GM21447 (cell line): ENCODE results near the gene CREBBP.

ENCODE experiments used
- ATAC-seq: cut with Tn5 transposase; IDR thresholded peaks from one replicate; pipeline ENCODE4 v1.9.1; 2021; ENCODE audit not compliant: unreplicated experiment

Gene CREBBP

DNA sequence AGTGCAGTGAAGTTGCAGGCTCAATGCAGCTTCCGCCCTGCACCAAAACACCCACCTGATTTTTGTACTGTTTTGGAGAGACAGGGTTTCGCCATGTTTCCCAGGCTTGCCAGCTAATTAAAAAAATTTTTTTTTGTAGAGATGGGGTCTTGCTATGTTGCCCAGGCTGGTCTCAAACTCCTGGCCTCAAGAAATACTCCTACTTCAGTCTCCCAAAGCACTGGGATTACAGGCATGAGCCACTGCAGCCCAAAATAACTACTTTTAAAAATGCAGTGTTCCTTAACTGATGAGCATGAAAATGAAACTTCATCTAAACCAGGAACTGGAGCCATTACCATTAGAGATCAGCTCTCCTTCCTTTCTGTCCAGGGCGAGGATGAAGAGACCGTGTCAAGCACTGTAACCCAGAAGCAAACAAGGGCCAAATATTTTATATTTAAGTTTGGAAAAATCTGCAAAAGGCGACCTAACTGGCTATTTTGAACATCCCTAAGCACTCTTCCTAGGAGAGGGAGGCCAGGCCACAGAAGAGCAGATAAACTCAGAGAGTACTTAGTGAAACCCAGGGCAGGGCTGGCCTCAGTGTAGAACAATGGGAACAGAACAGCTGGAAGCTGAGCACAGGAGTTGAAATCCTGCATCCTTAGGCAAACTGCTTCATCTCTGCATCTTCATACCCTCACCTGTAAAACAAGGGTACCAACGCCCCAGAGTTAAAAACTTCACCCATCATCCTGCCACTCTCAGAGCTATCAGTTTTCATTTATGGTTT lies 24.0 kb downstream of the CREBBP start:
- ATAC-seq, result no peak

DNA sequence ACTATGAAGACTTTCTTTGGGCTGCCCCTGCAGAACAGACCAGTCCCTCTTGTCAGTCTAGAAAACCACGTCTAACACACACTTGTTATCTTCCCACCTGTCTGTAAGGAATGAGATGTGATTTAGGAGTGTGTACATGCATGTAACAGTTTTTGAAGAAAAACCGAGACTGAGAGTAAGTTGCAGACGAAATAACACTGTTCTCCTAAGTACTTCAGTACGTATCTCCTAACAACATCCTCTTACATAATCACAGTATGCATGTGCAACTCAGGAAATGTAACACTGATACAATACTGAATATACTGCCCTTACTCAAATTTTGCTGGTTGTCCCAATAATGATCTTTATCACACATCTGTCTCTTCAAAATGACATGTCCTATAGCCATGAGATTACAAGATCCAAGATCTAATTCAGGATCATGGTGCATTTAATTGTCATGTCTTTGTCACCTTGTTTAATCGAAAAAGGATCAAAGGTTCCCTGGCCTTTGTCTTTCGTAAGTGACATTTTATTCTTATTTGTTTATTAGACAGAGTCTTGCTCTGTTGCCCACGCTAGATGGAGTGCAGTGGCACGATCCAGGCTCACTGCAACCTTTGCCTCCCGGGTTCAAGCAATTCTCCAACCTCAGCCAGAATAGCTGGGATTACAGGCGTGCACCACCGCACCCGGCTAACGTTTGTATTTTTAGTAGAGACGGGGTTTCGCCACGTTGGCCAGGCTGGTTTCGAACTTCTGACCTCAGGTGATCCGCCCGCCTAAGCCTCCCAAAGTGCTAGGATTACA lies 25.6 kb downstream of the CREBBP start:
- no peak for ATAC-seq

DNA sequence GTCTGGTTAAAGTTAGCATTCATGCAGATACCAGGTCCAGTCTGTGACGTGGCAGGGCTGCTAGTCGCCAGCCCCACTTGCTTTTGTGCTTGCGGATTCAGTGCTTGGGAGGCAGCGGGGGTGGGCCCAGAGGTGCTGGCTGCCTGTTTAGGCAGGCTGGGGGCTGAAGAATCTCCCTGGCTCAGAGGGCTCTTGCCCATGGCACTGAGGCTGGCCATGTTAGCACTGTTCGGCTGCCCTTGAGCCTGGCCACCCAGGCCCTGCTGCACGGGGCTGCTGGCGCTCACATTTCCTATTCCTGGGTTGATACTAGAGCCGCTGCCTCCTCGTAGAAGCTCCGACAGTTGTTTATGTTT lies 30.0 kb downstream of the CREBBP start:
- no peak for ATAC-seq

DNA sequence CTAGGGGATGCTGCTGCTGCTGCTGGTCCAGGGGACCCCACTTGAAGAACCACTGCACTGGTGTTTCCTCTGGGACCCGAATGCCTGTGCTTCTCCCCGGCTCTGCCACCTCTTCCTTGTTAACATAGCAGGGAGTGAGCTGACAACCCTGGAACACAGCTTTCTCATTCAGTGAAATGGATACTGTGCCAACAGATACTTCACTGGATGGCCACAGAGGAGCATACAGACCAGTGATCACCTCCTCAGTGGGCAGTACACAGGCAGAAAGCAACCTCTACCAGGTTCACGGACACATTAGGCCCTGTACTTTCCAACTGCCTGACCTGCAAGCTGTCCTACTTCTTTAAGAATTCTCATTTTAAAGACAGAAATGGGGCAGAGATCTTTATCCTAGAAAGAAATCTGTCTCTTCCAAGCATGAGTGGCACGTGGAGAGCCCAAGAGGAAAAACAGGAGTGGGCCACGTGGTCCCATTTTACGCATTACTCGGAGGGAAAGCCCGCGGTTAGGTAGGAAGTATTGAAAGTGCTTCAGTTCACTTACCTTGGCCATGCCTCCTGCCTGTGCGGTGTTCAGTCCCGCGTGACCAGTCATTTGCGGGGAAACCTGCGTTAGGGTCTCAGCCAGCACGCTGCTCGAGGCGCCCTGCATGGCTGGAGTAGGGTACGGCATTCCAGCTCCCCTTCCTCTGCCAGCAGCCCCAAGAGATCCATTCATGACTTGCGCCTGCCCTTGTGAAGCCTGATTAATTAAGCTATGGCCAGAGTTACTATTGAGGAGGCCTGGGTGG lies 30.6 kb downstream of the CREBBP start:
- ATAC-seq, result no peak

DNA sequence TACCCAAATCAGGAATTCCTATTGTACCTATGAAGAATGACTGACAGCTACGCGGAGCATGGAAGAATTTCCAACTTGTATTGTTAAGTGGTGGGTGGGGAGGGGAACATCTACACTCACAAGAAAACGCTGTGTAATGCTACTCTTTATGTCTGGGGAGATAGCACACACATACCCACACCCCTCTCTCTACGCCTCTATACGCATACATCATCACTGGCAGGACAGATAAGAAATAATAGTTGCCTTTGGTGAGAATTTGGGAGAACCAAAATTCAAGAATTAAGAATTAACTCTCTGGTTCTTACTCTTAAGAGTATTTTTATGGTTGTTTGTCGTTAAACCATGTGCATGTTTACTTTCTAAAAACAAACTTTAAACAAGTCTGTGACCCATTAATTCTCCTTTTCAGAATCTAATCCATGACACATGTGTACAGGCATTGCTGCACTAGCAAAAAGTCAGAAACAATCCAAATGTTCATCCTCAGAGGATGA lies 33.9 kb downstream of the CREBBP start:
- no peak for ATAC-seq

DNA sequence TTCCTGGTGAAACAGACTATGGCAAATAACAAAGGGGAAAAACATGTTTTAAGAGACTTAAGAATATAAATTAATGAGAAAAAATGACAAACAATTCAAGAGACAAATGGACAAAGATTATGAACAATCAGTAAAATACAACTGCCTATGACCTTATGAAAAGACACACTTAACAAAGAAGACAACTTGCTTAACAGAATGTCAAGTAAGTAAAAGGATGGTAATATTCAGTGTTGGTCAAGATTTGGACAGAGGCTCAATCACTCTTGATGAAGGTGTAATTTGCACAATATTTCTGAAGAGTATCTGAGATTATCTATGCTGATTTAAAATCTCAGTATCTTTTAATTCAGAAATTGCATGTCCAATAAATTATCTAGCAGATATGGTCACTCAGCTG lies 34.4 kb downstream of the CREBBP start:
- no peak for ATAC-seq

DNA sequence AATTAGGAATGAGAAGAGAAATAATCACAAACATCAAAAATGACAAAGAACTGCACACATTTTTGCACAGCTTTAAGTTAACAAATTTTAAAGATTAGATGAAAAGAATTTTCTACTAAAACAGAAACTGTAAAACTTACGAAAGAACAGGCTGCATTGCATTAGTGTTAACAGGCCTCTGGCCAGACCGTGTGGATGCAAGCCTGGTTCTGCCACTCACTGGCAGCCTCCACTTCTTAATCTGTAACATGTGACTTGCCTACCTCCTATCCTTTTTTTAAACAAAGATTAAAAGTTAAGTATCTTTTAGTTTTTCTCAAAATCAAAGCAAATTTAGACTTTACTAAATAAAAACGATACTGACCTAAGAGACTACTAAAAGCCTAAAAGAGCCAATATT lies 37.5 kb downstream of the CREBBP start:
- no peak for ATAC-seq

DNA sequence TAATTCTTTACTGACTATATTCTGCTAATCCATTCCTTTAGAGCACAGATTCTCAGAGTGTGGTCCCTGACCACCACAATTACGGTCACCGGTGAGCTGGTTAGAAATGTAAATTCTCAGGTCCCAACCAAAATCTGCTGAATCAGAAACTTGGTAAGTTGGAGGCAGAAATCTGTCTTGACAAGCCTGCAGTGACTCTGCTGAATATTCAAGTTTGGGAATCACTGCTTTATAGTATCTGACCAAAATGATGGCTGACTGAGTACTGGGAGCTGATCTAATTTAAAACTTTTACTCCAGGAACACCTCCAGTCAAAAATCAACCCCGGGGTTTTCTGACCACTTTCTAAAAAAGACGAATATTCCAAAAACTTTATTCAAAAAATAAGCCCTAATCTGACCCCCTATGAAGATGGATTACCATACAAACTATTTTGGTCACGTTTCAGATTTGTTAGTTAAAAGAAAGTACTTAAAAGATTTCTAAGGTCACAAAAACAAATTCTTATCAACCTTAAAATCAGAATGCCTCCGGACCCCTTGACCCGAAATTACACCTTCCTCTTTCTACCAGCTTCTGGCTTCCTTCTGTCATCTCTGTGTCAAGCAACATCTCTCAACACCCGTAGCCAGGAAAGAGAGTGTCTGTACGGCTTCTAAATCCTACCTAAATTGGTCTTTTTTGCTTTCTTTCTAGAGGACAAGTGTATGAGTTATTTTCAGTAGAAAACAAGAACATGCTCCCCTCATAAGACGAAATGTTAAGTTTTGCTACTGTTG lies 38.6 kb downstream of the CREBBP start:
- ATAC-seq, result no peak

DNA sequence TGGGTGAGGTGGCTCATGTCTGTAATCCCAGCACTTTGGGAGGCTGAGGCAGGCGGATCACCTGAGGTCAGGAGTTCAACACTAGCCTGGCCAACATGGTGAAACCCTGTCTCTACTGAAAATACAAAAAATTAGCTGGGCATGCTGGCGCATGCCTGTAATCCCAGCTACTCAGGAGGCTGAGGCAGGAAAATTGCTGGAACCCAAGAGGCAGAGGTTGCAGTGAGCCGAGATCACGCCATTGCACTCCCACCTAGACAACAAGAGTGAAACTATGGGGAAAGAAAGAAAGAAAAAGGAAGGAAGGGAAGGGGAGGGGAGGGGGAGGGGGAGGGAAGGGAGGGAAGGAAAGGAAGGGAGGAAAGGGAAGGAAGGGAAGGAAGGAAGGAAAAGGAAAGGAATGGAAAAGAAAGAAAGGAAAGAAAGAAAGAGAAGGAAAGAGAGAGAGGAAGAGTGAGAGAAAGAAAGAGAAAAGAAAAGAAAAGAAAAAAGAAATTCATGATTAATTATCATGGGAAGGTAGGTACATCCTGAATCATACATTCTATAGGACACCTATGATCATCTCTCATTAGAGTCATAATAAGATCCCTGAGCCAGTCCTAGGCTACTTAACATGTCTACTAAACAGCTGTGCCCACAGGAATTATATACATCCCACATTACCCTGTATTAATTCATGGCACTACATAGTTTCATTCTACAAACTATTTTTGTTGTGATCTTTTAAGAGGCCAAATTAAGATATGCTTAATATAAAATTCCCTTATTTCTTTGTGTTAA lies 40.9 kb downstream of the CREBBP start:
- no peak for ATAC-seq

DNA sequence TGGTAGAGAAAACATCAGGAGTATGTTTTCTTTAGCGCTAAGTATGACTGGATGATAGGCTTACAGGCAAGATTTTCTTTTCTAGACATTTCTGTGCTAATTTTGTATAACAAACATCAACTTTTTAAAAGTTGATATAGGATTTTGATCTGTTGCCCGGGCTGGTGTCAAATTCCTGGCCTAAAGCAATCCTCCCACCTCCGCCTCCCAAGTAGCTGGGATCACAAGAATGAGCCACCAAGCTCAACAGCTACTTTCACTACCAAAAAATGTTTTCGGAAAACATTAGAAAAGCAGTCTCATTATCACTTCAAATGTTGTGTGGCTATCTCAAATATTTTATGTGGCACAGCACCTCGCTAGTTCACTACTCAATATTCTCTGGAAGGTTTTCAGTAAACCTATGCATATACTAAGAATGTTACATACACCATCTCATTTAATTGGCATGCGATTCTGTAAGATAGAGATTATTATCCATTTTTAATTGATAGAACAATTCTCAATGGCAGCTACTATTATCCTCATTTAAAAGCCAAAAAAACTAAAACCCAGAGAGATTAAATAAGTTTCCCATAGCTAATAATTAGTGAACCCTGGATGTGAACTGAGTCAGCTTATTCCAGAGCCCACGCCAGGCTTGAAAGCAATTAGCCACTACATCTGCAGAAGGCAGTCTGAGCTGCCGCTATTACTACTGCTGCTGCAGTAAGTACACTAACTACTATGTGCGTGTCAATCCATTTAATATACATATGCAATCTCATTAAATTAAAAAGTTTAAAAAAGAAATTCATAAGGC lies 41.7 kb downstream of the CREBBP start:
- ATAC-seq, result no peak

DNA sequence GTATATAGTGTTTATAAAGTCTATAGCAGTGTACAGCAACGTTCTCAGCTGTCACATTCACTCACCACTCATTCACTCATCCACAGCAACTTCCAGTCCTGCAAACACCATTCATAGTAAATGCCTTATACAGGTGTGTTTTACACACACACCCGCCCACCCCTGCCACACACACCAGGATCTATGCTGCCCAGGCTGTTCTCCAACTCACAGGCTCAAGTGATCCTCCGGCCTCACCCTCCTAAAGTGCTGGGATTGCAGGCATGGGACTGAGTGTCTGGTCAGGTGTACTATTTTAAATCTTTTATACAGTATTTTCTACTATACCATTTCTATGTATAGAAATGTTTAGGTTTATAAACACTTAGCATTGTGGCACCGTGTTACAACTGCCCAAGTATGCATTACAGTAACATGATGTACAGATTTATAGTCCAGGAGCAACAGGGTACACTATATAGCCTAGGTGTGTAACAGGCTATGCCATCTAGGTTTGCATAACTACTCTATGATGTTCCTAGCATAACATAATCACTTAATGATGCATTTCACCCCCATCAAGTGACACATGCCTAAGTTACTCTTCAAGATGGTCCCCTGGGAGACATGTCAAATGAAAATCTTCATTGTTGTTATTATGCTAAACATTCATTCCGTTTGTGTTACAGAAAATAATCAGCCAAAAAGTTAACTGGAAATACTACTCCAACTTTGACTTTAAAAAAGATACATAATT lies 42.5 kb downstream of the CREBBP start:
- ATAC-seq, result no peak

DNA sequence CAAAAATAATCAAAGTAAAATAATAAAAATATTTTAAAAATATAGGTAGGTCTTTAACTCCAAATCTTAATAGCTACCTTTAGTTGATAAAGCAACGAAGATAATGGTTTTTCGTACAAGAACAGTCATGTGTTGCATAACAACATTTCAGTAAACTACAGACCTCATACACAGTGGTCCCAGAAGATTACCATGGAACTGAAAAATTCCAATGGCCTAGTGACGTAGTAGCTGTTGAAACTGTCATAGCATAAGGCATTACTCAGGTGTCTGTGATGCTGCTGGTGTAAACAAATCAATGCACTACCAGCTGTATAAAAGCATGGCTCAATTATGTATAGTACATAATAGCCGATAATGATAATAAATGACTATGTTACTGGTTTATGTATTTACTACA lies 43.9 kb downstream of the CREBBP start:
- ATAC-seq, result no peak

DNA sequence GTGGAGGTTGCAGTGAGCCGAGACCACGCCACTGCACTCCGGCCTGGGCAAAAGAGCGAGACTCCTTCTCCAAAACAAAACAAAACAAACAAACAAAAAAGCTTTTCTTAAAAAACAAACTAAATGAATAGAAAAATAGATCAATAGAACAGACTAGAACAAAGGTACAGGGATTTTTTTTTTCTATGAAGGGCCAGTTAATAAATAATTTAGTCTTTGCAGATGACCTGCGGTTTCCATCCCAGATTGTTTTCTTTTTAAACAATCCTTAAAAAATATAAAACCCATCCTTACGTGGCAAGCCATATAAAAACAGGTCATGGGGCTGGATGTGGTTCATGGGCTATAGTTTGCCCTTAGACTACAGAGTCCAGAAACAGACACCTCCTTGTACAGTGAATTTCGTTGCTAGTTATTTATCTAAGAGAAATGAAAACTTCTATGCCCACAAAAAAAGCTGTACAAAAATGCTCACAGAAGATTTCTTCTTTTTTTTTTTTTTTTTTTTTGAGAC lies 45.4 kb downstream of the CREBBP start:
- no peak for ATAC-seq

DNA sequence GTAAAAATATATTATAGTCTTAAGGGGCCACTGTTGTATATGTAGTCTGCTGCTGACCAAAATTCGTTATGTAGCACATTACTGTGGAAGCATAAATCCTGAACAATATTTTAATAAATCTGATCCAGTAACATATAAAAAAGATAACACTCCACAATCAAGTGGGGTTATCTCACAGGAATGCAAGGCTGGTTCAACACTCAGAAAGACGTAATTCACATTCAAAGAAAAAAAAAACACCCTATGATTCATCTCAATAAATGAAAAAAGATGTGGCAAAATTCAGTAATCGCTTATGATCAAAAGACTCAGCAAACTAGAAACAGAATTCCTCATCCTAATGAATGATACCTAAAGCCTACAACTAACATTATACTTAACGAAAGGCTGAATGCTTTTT lies 47.8 kb downstream of the CREBBP start:
- ATAC-seq, result no peak

DNA sequence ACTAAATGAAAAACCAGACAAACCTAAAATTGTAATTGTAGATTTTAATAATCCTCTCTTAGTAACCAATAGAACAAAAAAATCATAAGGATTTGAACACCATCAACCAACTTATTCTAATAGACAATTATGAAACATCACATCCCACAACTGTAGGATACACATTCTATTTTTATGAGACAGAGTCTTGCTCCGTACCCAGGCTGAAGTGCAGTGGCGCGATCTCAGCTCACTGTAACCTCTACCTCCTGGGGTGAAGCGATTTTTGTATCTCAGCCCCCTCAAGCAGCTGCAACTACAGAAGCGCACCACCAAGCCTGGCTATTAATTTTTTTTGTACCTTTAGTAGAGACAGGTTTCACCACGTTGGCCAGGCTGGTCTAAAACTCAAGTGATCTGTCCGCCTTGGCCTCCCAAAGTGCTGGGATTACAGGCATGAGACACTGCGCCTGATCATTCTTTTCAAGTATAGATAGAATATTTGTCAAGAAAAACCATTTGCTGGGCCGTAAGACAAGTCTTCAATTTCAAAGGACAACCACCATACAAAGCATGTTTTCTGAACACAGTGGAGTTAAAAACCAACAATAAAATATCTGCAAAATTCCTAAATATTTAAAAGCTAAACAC lies 49.8 kb downstream of the CREBBP start:
- ATAC-seq, result no peak

DNA sequence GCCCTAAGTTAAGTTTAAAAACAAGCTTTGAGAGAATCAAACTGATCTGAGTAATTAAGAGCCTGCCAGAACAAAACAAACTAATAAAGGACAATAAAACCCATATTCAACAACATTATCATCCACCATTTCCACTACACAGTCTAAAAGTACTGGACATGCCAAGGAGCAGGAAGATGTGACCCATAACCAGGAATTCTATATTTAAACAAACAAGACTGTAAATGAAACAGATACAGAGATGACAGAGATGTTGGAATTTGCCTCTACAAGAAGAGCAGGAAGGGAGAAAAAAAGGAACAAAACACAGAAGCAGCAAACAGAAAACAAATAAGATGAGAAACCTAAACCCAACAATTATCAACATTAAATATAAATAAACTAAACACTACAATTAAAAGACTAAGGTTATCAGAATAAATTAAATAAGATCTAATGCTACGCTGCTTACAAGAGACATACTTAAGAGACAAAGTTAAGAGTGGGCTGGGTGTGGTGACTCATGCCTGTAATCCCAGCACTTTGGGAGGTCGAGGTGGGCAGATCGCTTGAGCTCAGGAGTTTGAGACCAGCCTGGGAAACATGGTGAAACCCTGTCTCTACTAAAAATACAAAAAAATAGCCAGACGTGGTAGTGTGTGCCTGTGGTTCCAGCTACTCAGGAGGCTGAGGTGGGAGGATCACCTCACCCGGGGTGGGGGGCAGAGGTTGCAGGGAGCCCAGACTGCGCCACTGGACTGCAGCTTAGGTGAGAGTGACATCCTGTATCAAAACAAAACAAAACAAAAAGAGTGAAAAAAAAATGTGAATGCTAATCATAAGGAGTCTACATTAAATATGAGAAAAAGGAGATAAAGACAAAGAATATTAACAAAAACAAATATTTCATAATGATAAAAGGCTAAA lies 50.6 kb downstream of the CREBBP start:
- ATAC-seq, result no peak

DNA sequence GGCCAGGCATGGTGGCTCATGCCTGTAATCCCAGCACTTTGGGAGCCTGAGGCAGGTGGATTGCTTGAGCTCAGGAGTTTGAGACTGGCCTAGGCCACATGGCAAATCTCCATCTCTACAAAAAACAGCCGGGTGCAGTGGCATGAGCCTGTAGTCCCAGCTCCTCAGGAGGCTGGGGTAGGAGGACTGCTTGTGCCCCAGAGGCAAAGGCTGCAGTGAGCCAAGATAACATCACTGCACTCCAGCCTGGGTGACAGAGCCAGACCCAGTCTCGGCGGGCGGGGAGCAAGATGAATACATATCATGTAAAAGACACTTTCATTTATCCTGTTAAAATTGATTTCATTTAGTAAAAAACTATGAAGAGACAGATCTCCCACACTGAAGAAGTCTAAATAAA lies 54.6 kb downstream of the CREBBP start:
- no peak for ATAC-seq
